Prostate gland (tissue), 2 donors: ENCODE data around the gene ERAS.

ENCODE experiments used
- POLR2AphosphoS5 ChIP-seq: sonication (generic); formaldehyde crosslinking; IDR thresholded peaks from one replicate; pipeline ENCODE4 v1.6.1; 2017; ENCODE audit warnings: antibody characterized with exemption
- TF ChIP-seq, protein P1 (sequence below), 4 experiments: fragments of 200-600 bp in 2 of 4; fragments of 450-650 bp in 2 of 4; sonication (generic) in 2 of 4; IDR thresholded peaks; 1 replicate in 3 of 4; 2 replicates in 1 of 4; pipeline ENCODE4 v1.5.1; 2016 to 2019; ENCODE audit warnings: antibody characterized with exemption in 4 of 4, mild to moderate bottlenecking in 2 of 4, moderate library complexity in 2 of 4

DNA sequence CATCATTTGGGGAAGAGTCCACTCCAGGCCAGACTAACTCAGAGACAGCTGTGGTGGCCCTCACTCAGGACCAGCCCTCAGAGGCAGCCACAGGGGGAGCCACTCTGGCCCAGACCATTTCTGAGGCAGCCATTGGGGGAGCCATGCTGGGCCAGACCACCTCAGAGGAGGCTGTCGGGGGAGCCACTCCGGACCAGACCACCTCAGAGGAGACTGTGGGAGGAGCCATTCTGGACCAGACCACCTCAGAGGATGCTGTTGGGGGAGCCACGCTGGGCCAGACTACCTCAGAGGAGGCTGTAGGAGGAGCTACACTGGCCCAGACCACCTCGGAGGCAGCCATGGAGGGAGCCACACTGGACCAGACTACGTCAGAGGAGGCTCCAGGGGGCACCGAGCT is 3.3 kb upstream of the ERAS start:
- TF ChIP-seq, protein P1, sequence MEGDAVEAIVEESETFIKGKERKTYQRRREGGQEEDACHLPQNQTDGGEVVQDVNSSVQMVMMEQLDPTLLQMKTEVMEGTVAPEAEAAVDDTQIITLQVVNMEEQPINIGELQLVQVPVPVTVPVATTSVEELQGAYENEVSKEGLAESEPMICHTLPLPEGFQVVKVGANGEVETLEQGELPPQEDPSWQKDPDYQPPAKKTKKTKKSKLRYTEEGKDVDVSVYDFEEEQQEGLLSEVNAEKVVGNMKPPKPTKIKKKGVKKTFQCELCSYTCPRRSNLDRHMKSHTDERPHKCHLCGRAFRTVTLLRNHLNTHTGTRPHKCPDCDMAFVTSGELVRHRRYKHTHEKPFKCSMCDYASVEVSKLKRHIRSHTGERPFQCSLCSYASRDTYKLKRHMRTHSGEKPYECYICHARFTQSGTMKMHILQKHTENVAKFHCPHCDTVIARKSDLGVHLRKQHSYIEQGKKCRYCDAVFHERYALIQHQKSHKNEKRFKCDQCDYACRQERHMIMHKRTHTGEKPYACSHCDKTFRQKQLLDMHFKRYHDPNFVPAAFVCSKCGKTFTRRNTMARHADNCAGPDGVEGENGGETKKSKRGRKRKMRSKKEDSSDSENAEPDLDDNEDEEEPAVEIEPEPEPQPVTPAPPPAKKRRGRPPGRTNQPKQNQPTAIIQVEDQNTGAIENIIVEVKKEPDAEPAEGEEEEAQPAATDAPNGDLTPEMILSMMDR (IDR thresholded peaks at IDR 0.05) = no peak
- TF ChIP-seq POLR2AphosphoS5 = no peak
